ENCODE data around the gene SEMA3F.
"Not testable (repeated sequence)": the region's sequence is repeated elsewhere in the genome, so short reads cannot be mapped to it uniquely, and the experiment has no call there.

SEMA3F gene

GRCh38 chr3:50215529-50215928, 60.4 kb downstream of the SEMA3F start:
- DNase-seq = no peak

GRCh38 chr3:50217681-50218080, 62.6 kb downstream of the SEMA3F start:
- DNase-seq = no peak

- DNase-seq = no peak
Observed at GRCh38 chr3:50218448-50218847, 63.3 kb downstream of the SEMA3F start.

GRCh38 chr3:50219285-50219684, 64.2 kb downstream of the SEMA3F start:
- DNase-seq = no peak

- no peak for DNase-seq
Observed at GRCh38 chr3:50220109-50220508, 65.0 kb downstream of the SEMA3F start.

GRCh38 chr3:50221051-50221410, 65.9 kb downstream of the SEMA3F start:
- no peak for DNase-seq

GRCh38 chr3:50221411-50222168, 66.5 kb downstream of the SEMA3F start:
- no peak for DNase-seq

- no peak for DNase-seq
Observed at GRCh38 chr3:50222169-50222528, 67.0 kb downstream of the SEMA3F start.

GRCh38 chr3:50224639-50225038, 69.5 kb downstream of the SEMA3F start:
- no peak for DNase-seq

GRCh38 chr3:50226888-50227389, 71.8 kb downstream of the SEMA3F start:
- peak; percentile 59 for DNase-seq

- peak; percentile 94 for DNase-seq
Observed at GRCh38 chr3:50227390-50228183, 72.5 kb downstream of the SEMA3F start.

- not testable (repeated sequence) for DNase-seq
Observed at GRCh38 chr3:50228184-50228763, 73.2 kb downstream of the SEMA3F start.

GRCh38 chr3:50229490-50229889, 74.4 kb downstream of the SEMA3F start:
- DNase-seq = no peak

- no peak for DNase-seq
Observed at GRCh38 chr3:50230104-50230793, 75.1 kb downstream of the SEMA3F start.

GRCh38 chr3:50230794-50231125, 75.6 kb downstream of the SEMA3F start:
- DNase-seq = no peak

GRCh38 chr3:50231581-50231980, 76.5 kb downstream of the SEMA3F start:
- no peak for DNase-seq

GRCh38 chr3:50232303-50232702, 77.2 kb downstream of the SEMA3F start:
- DNase-seq = no peak

GRCh38 chr3:50233176-50233575, 78.1 kb downstream of the SEMA3F start:
- DNase-seq = no peak

- peak; percentile 96 for DNase-seq
Observed at GRCh38 chr3:50235716-50236483, 80.8 kb downstream of the SEMA3F start, which contains the start of gene GNAI2. GNAI2 (plus strand) TSS chr3:50236204; CDS start chr3:50236336, 132 bp downstream.

- no peak for DNase-seq
Observed at GRCh38 chr3:50236484-50237132, 81.5 kb downstream of the SEMA3F start.

- peak; percentile 11 for DNase-seq
Observed at GRCh38 chr3:50237133-50237651, 82.1 kb downstream of the SEMA3F start.

Data from NCI-H345 (cell line).